Mesendoderm (in vitro differentiated cells): ENCODE results near the gene SMPD3.

Source experiments
- DNase-seq: peaks from one replicate; pipeline ENCODE4 v3.0.0; 2013
- H2AK5ac ChIP-seq: 2 replicates; pipeline ENCODE4 v1.6.1; 2013; ENCODE audit warnings: low read length, inconsistent platforms
- H2BK120ac ChIP-seq: 2 replicates; pipeline ENCODE4 v1.6.1; 2013; ENCODE audit warnings: low read depth, mild to moderate bottlenecking, low read length, moderate library complexity, mixed read lengths
- H2BK15ac ChIP-seq: replicated peaks from 2 replicates; pipeline ENCODE4 v1.6.1; 2013; ENCODE audit warnings: low read depth, mild to moderate bottlenecking, moderate library complexity
- H2BK5ac ChIP-seq: 2 replicates; pipeline ENCODE4 v1.6.1; 2013; ENCODE audit warnings: low read length, inconsistent platforms
- H3K18ac ChIP-seq: 2 replicates; pipeline ENCODE4 v1.6.1; 2013; ENCODE audit warnings: mild to moderate bottlenecking, low read length, mixed read lengths
- H3K23ac ChIP-seq: one replicate; pipeline ENCODE4 v1.6.1; 2013; ENCODE audit warnings: low read length
- H3K27ac ChIP-seq: 2 replicates; pipeline ENCODE4 v1.5.1; 2013; ENCODE audit warnings: low read depth, mild to moderate bottlenecking, inconsistent platforms, low read length, moderate library complexity
- H3K27me3 ChIP-seq: 2 replicates; pipeline ENCODE4 v1.6.1; 2013; ENCODE audit warnings: low read length, control low read depth, mild to moderate bottlenecking, inconsistent platforms; ENCODE audit not compliant: insufficient read depth, poor library complexity
- H3K36me3 ChIP-seq: 2 replicates; pipeline ENCODE4 v1.6.1; 2013; ENCODE audit warnings: low read length, inconsistent platforms; ENCODE audit not compliant: control insufficient read depth, insufficient read depth
- H3K4ac ChIP-seq: one replicate; pipeline ENCODE4 v1.6.1; 2013; ENCODE audit warnings: low read depth, mild to moderate bottlenecking, low read length, moderate library complexity
- H3K4me1 ChIP-seq: 2 replicates; pipeline ENCODE4 v1.6.1; 2013; ENCODE audit warnings: low read depth, low read length, inconsistent platforms; ENCODE audit not compliant: control insufficient read depth
- H3K4me2 ChIP-seq: 2 replicates; pipeline ENCODE4 v1.6.1; 2013; ENCODE audit warnings: low read length
- H3K4me3 ChIP-seq: 2 replicates; pipeline ENCODE4 v1.5.1; 2013; ENCODE audit warnings: mild to moderate bottlenecking, low read length
- H3K56ac ChIP-seq: one replicate; pipeline ENCODE4 v1.6.1; 2013; ENCODE audit warnings: low read length
- H3K79me1 ChIP-seq: 2 replicates; pipeline ENCODE4 v1.6.1; 2013; ENCODE audit warnings: low read length, inconsistent platforms
- H3K79me2 ChIP-seq: 2 replicates; pipeline ENCODE4 v1.6.1; 2013; ENCODE audit warnings: mild to moderate bottlenecking, low read length; ENCODE audit not compliant: control insufficient read depth, insufficient read depth
- H3K9ac ChIP-seq: 2 replicates; pipeline ENCODE4 v1.6.1; 2013; ENCODE audit warnings: low read length, inconsistent platforms
- H4K5ac ChIP-seq: one replicate; pipeline ENCODE4 v1.6.1; 2013; ENCODE audit warnings: low read length
- H4K8ac ChIP-seq: one replicate; pipeline ENCODE4 v1.6.1; 2013; ENCODE audit warnings: low read depth, mild to moderate bottlenecking, control low read depth, low read length, moderate library complexity
- WGBS: extraction: QIAGEN DNeasy Blood & Tissue Kit; methylation state at CpG from one replicate; pipeline ENCODE4 v1.1.7; 2013; ENCODE audit warnings: low lambda C conversion rate, missing lambda C conversion rate; ENCODE audit not compliant: insufficient coverage; ENCODE audit errors: extremely low coverage; 5-methylcytosine and 5-hydroxymethylcytosine counted together

SMPD3 gene

GRCh38 chr16:68478526-68479250, 30.4 kb upstream of the SMPD3 start:
- Histone ChIP-seq H3K23ac (no peak overlapping the region), H3K56ac (no peak overlapping the region), H2BK120ac (no peak overlapping the region), H3K27ac (no peak overlapping the region), H2AK5ac (no peak overlapping the region), H3K4me2 (no peak overlapping the region), H3K4me3 (no peak overlapping the region), H2BK5ac (no peak overlapping the region), H3K4ac (no peak overlapping the region), H3K27me3 (no peaks in the 10 kb centered on the region), H3K36me3 (no peaks in the 10 kb centered on the region), H2BK15ac (no peak overlapping the region), H3K79me1 (no peaks in the 10 kb centered on the region), H3K9ac (no peak overlapping the region), H3K18ac (no peak overlapping the region), H3K79me2 (no peaks in the 10 kb centered on the region), H4K5ac (no peak overlapping the region), H4K8ac (no peak overlapping the region), H3K4me1 (no peaks in the 10 kb centered on the region)
- DNase-seq, result peak; percentile 18
- no CpG with 5 or more reads among the region's 2 CpGs for WGBS

- H3K56ac ChIP-seq, result no peak overlapping the region
- no peak overlapping the region for H3K4ac ChIP-seq
- no peak overlapping the region for H2BK120ac ChIP-seq
- H3K18ac ChIP-seq, result no peak overlapping the region
- no peaks in the 10 kb centered on the region for H3K79me2 ChIP-seq
- no peak overlapping the region for H3K4me2 ChIP-seq
- H3K4me1 ChIP-seq, result no peaks in the 10 kb centered on the region
- no peak for DNase-seq
- WGBS, result no CpG with 5 or more reads among the region's 4 CpGs
- H2BK15ac ChIP-seq, result no peak overlapping the region
- no peaks in the 10 kb centered on the region for H3K79me1 ChIP-seq
- H3K4me3 ChIP-seq, result no peak overlapping the region
- no peak overlapping the region for H2AK5ac ChIP-seq
- H3K27ac ChIP-seq, result no peak overlapping the region
- H3K23ac ChIP-seq, result no peak overlapping the region
- H4K5ac ChIP-seq, result no peak overlapping the region
- no peak overlapping the region for H4K8ac ChIP-seq
- H3K36me3 ChIP-seq, result no peaks in the 10 kb centered on the region
- no peak overlapping the region for H3K9ac ChIP-seq
- H2BK5ac ChIP-seq, result no peak overlapping the region
- no peaks in the 10 kb centered on the region for H3K27me3 ChIP-seq
Measured at GRCh38 chr16:68475071-68475470, 26.8 kb upstream of the SMPD3 start.

- Histone ChIP-seq H3K4ac (no peak overlapping the region), H3K9ac (no peak overlapping the region), H3K27ac (no peak overlapping the region), H3K4me3 (no peak overlapping the region), H3K4me1 (no peaks in the 10 kb centered on the region), H3K36me3 (no peaks in the 10 kb centered on the region), H2BK15ac (no peak overlapping the region), H3K56ac (no peak overlapping the region), H2BK5ac (no peak overlapping the region), H3K79me2 (no peaks in the 10 kb centered on the region), H4K8ac (no peak overlapping the region), H3K23ac (peak overlapping the region; percentile 37), H2AK5ac (no peak overlapping the region), H2BK120ac (no peak overlapping the region), H3K79me1 (no peaks in the 10 kb centered on the region), H3K27me3 (no peaks in the 10 kb centered on the region), H4K5ac (no peak overlapping the region), H3K18ac (no peak overlapping the region), H3K4me2 (no peak overlapping the region)
- WGBS, result no CpG with 5 or more reads among the region's 7 CpGs
- no peak for DNase-seq
Measured at GRCh38 chr16:68473358-68474070, 25.2 kb upstream of the SMPD3 start.

- H3K27me3 ChIP-seq, result no peaks in the 10 kb centered on the region
- no peaks in the 10 kb centered on the region for H3K79me2 ChIP-seq
- H3K23ac ChIP-seq, result no peak overlapping the region
- H3K79me1 ChIP-seq, result no peaks in the 10 kb centered on the region
- H3K27ac ChIP-seq, result no peak overlapping the region
- H3K56ac ChIP-seq, result no peak overlapping the region
- H3K9ac ChIP-seq, result no peak overlapping the region
- no peak overlapping the region for H3K18ac ChIP-seq
- H2BK5ac ChIP-seq, result no peak overlapping the region
- H3K36me3 ChIP-seq, result no peaks in the 10 kb centered on the region
- no peak overlapping the region for H4K5ac ChIP-seq
- no peak overlapping the region for H2AK5ac ChIP-seq
- no peak overlapping the region for H3K4me3 ChIP-seq
- no peak overlapping the region for H3K4ac ChIP-seq
- H3K4me2 ChIP-seq, result no peak overlapping the region
- H3K4me1 ChIP-seq, result no peaks in the 10 kb centered on the region
- no peak overlapping the region for H2BK15ac ChIP-seq
- WGBS, result no CpG with 5 or more reads among the region's 5 CpGs
- DNase-seq, result no peak
- H2BK120ac ChIP-seq, result no peak overlapping the region
- no peak overlapping the region for H4K8ac ChIP-seq
Measured at GRCh38 chr16:68472581-68472980, 24.3 kb upstream of the SMPD3 start.

- H3K79me1 ChIP-seq, result no peaks in the 10 kb centered on the region
- no peak overlapping the region for H4K5ac ChIP-seq
- no peaks in the 10 kb centered on the region for H3K27me3 ChIP-seq
- no peak for DNase-seq
- no peak overlapping the region for H3K27ac ChIP-seq
- no peak overlapping the region for H2BK120ac ChIP-seq
- no peak overlapping the region for H3K23ac ChIP-seq
- no peak overlapping the region for H4K8ac ChIP-seq
- H3K56ac ChIP-seq, result no peak overlapping the region
- no peaks in the 10 kb centered on the region for H3K36me3 ChIP-seq
- no peaks in the 10 kb centered on the region for H3K79me2 ChIP-seq
- no peak overlapping the region for H2BK5ac ChIP-seq
- no peak overlapping the region for H3K18ac ChIP-seq
- no CpG with 5 or more reads among the region's 11 CpGs for WGBS
- no peak overlapping the region for H3K9ac ChIP-seq
- no peak overlapping the region for H3K4ac ChIP-seq
- no peak overlapping the region for H2AK5ac ChIP-seq
- H3K4me3 ChIP-seq, result no peak overlapping the region
- no peak overlapping the region for H3K4me2 ChIP-seq
- no peaks in the 10 kb centered on the region for H3K4me1 ChIP-seq
- no peak overlapping the region for H2BK15ac ChIP-seq
Measured at GRCh38 chr16:68470461-68471150, 22.3 kb upstream of the SMPD3 start.
